ENCODE results near the gene SLC2A6.

DNA sequence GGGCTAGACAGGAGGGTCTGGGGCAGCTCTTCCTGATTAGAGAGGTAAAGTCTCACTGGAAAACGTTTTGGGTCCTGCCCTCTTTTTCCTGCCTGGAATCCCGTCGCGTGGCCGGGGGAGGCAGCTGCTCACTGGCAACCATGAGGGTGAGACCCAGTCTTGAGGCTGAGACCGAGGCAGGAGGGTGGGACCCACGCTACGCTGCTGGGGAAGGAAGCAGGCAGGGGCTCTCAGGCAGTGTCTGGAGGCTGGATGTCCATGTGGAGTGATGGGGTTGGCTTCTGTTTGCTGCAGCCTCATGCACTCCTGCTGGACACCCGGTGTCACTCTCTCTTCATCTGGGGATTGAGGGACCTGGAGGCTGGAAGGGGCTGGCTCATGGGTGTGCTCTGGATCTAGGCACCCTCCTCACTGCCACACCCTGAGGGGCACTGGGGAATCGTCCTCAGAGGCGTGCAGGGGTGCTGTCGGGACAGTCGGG is 11.3 kb upstream of the SLC2A6 start:
- TF ChIP-seq ESRRA (IDR thresholded peaks at IDR 0.05; ENCODE audit: low read length) (no peak), RCOR1 (conservative IDR thresholded peaks at IDR 0.05; ENCODE audit: low read depth, low read length) (no peak), RAD21 (IDR thresholded peaks at IDR 0.05; ENCODE audit: insufficient read depth, low read depth, low read length) (no peak), BHLHE40 (IDR thresholded peaks at IDR 0.05; ENCODE audit: borderline replicate concordance in 1 of 2, low read depth in 2 of 2, low read length in 1 of 2) (no peak), YY1 (IDR thresholded peaks at IDR 0.05; ENCODE audit: low read depth, low read length) (no peak), MYC (IDR thresholded peaks at IDR 0.05; ENCODE audit: insufficient read depth, insufficient read length, insufficient replicate concordance, low read length, severe bottlenecking) (no peak), BRCA1 (IDR thresholded peaks at IDR 0.05; ENCODE audit: low read depth, low read length) (no peak), SIN3A (IDR thresholded peaks at IDR 0.05; ENCODE audit: low read depth, low read length) (no peak), TAF1 (IDR thresholded peaks at IDR 0.05; ENCODE audit: borderline replicate concordance, low read depth, low read length) (no peak), CHD4 (IDR thresholded peaks at IDR 0.05) (no peak)
- TF ChIP-seq, protein P1, sequence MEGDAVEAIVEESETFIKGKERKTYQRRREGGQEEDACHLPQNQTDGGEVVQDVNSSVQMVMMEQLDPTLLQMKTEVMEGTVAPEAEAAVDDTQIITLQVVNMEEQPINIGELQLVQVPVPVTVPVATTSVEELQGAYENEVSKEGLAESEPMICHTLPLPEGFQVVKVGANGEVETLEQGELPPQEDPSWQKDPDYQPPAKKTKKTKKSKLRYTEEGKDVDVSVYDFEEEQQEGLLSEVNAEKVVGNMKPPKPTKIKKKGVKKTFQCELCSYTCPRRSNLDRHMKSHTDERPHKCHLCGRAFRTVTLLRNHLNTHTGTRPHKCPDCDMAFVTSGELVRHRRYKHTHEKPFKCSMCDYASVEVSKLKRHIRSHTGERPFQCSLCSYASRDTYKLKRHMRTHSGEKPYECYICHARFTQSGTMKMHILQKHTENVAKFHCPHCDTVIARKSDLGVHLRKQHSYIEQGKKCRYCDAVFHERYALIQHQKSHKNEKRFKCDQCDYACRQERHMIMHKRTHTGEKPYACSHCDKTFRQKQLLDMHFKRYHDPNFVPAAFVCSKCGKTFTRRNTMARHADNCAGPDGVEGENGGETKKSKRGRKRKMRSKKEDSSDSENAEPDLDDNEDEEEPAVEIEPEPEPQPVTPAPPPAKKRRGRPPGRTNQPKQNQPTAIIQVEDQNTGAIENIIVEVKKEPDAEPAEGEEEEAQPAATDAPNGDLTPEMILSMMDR (IDR thresholded peaks at IDR 0.05 in 2 of 3, conservative IDR thresholded peaks at IDR 0.05 in 1 of 3; ENCODE audit: control insufficient read depth in 2 of 3, extremely low read depth in 1 of 3, insufficient read depth in 1 of 3, low read depth in 3 of 3, low read length in 3 of 3) = no peak
- TF ChIP-seq, protein P2, sequence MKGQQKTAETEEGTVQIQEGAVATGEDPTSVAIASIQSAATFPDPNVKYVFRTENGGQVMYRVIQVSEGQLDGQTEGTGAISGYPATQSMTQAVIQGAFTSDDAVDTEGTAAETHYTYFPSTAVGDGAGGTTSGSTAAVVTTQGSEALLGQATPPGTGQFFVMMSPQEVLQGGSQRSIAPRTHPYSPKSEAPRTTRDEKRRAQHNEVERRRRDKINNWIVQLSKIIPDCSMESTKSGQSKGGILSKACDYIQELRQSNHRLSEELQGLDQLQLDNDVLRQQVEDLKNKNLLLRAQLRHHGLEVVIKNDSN (IDR thresholded peaks at IDR 0.05; ENCODE audit: borderline replicate concordance, extremely low read length, insufficient read depth, low read depth, low read length) = no peak
- TF ChIP-seq, protein P3, sequence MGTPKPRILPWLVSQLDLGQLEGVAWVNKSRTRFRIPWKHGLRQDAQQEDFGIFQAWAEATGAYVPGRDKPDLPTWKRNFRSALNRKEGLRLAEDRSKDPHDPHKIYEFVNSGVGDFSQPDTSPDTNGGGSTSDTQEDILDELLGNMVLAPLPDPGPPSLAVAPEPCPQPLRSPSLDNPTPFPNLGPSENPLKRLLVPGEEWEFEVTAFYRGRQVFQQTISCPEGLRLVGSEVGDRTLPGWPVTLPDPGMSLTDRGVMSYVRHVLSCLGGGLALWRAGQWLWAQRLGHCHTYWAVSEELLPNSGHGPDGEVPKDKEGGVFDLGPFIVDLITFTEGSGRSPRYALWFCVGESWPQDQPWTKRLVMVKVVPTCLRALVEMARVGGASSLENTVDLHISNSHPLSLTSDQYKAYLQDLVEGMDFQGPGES (IDR thresholded peaks at IDR 0.05) = no peak
- TF ChIP-seq, protein P4, sequence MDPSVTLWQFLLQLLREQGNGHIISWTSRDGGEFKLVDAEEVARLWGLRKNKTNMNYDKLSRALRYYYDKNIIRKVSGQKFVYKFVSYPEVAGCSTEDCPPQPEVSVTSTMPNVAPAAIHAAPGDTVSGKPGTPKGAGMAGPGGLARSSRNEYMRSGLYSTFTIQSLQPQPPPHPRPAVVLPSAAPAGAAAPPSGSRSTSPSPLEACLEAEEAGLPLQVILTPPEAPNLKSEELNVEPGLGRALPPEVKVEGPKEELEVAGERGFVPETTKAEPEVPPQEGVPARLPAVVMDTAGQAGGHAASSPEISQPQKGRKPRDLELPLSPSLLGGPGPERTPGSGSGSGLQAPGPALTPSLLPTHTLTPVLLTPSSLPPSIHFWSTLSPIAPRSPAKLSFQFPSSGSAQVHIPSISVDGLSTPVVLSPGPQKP (IDR thresholded peaks at IDR 0.05; ENCODE audit: low read depth, low read length) = no peak
